Upper lobe of left lung (tissue), 6 donors: ENCODE data around the gene RBBP4. TPM values are rescaled to one million over a fixed set of nuclear protein-coding genes. Genes with fewer than 3 reads are reported as not detected.

Experiments
- ATAC-seq, 2 donors: fragments of 200-7000 bp; cut with Tn5 transposase; one replicate each; pipeline ENCODE4 v1.9.1; 2022; ENCODE audit warnings: mild to moderate bottlenecking in 2 of 2, moderate library complexity in 2 of 2; ENCODE audit not compliant: low FRiP score in 2 of 2
- DNase-seq, 2 donors: peaks; one replicate each; pipeline ENCODE4 v3.0.0-alpha.2; 2019 to 2020
- H3K27ac ChIP-seq, 4 donors: fragments of 200-600 bp; sonication (generic); one replicate each; pipeline ENCODE4 v1.5.1; 2016 to 2019
- H3K27me3 ChIP-seq, 4 donors: fragments of 200-600 bp; sonication (generic); one replicate each; pipeline ENCODE4 v1.5.1; 2017 to 2019
- H3K36me3 ChIP-seq, 4 donors: fragments of 200-600 bp; sonication (generic); one replicate each; pipeline ENCODE4 v1.5.1; 2016 to 2019
- H3K4me1 ChIP-seq, 4 donors: fragments of 200-600 bp; sonication (generic); one replicate each; pipeline ENCODE4 v1.5.1; 2018 to 2019
- H3K4me3 ChIP-seq, 4 donors: fragments of 200-600 bp; sonication (generic); one replicate each; pipeline ENCODE4 v1.5.1; 2017 to 2019; ENCODE audit warnings: mild to moderate bottlenecking in 2 of 4, moderate library complexity in 1 of 4
- H3K9me3 ChIP-seq, 4 donors: fragments of 200-600 bp; sonication (generic); one replicate each; pipeline ENCODE4 v1.5.1; 2018 to 2019
- EP300 ChIP-seq, 4 donors: sonication (generic); formaldehyde crosslinking; IDR thresholded peaks; one replicate each; pipeline ENCODE4 v1.5.1; 2017; ENCODE audit warnings: antibody characterized with exemption in 4 of 4, control low read depth in 2 of 4
- POLR2A ChIP-seq, 4 donors: fragments of 450-650 bp; IDR thresholded peaks; one replicate each; pipeline ENCODE4 v1.5.1; 2016 to 2017; ENCODE audit warnings: antibody characterized with exemption in 4 of 4, mild to moderate bottlenecking in 2 of 4
- POLR2AphosphoS5 ChIP-seq, 2 donors: sonication (generic); formaldehyde crosslinking; IDR thresholded peaks; one replicate each; pipeline ENCODE4 v1.5.1; 2017; ENCODE audit warnings: antibody characterized with exemption in 2 of 2
- WGBS, 2 donors: methylation state at CpG; one replicate each; pipeline ENCODE4 v1.1.5; 2017 to 2018; 5-methylcytosine and 5-hydroxymethylcytosine counted together
- total RNA-seq, 6 donors: library from RNA; depleted of rRNA in 4 of 6; stranded (reverse); fragments of >200 nt in 4 of 6; gene quantifications; one replicate each; pipeline versions ENCODE4 v1.1.0 to v1.2.1, GENCODE V29; 2016 to 2021
- TF ChIP-seq, protein P1 (sequence below), 6 experiments: fragments of 450-650 bp in 4 of 6; fragments of 200-600 bp in 2 of 6; sonication (generic) in 2 of 6; IDR thresholded peaks; one replicate each; pipeline ENCODE4 v1.5.1; 2016 to 2019; ENCODE audit warnings: antibody characterized with exemption in 6 of 6
- donor health status: DM: no; HTN: no; CAD: no; lungs with moderate emphysema.
- donor health status: DM: no; HTN: yes; CAD: no; lungs with severe emphysema.

RBBP4 gene
- total RNA-seq, 6 donors from 2014 or later, result 72.8 to 161 (median 131) TPM

- H3K27me3 ChIP-seq, result no peaks in the 10 kb centered on the region
- H3K9me3 ChIP-seq, result no peaks in the 10 kb centered on the region
- H3K36me3 ChIP-seq, result peaks cover 5 to 73% (median 35%) of the 10 kb centered on the region in 4 donors
- ATAC-seq, result no peak
- no peak for DNase-seq
- H3K4me3 ChIP-seq, result no peak overlapping the region
- peak overlapping the region in 3 of 4 donors; percentile 5 to 32 (median 11) for H3K27ac ChIP-seq
- H3K4me1 ChIP-seq, result peaks cover 8 to 37% (median 21%) of the 10 kb centered on the region in 4 donors
- WGBS, 2 donors, result 78 to 83% methylated on average over 3 of the region's 3 CpGs
- no peak for TF ChIP-seq POLR2AphosphoS5 (IDR thresholded peaks at IDR 0.05)
- TF ChIP-seq, protein P1, sequence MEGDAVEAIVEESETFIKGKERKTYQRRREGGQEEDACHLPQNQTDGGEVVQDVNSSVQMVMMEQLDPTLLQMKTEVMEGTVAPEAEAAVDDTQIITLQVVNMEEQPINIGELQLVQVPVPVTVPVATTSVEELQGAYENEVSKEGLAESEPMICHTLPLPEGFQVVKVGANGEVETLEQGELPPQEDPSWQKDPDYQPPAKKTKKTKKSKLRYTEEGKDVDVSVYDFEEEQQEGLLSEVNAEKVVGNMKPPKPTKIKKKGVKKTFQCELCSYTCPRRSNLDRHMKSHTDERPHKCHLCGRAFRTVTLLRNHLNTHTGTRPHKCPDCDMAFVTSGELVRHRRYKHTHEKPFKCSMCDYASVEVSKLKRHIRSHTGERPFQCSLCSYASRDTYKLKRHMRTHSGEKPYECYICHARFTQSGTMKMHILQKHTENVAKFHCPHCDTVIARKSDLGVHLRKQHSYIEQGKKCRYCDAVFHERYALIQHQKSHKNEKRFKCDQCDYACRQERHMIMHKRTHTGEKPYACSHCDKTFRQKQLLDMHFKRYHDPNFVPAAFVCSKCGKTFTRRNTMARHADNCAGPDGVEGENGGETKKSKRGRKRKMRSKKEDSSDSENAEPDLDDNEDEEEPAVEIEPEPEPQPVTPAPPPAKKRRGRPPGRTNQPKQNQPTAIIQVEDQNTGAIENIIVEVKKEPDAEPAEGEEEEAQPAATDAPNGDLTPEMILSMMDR (IDR thresholded peaks at IDR 0.05), result no peak
- TF ChIP-seq EP300 (IDR thresholded peaks at IDR 0.05), result no peak
- no peak for TF ChIP-seq POLR2A (IDR thresholded peaks at IDR 0.05)
These were observed 32.4 kb downstream of the RBBP4 start for GRCh38 chr1:32683397-32683796.

DNA sequence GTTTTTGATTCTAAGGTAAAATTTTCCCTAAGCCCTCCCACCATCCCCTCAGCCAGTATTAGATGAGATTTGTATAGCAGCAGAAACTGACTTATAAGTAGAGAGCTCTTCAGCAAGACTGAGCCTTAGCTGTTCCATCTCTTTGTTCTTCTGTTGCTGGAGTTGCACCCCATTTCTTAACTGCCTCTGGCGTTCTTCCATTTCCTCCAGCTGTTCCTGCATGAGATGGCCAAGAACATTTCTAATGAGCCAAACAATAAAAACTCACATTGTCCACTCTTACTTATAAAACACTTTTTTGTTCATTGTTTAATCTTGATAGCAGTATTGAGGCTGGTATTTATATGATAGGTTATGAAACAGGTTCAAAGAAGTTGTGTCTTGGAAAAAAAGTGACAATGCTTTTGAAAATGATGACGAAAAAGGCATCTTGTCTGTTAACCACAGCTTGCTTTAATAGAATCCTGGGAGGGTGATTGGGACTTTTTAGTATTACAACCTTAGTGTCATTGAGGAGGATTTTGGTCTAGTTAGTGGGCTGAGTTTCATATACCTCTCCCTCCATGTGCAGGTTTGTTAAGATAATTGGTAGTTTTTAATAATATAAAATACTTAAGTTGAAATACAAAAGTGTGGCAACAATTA is 33.3 kb downstream of the RBBP4 start:
- H3K27me3 ChIP-seq, result no peaks in the 10 kb centered on the region
- ATAC-seq, result no peak
- peak overlapping the region in 3 of 4 donors; percentile 5 to 51 (median 32) for H3K27ac ChIP-seq
- no peak overlapping the region for H3K4me3 ChIP-seq
- peak in 1 of 2 donors; percentile 9 for TF ChIP-seq POLR2AphosphoS5 (IDR thresholded peaks at IDR 0.05)
- TF ChIP-seq, protein P1 (IDR thresholded peaks at IDR 0.05), result no peak
- H3K4me1 ChIP-seq, result peaks cover 8 to 37% (median 21%) of the 10 kb centered on the region in 4 donors
- H3K36me3 ChIP-seq, result peaks cover 5 to 65% (median 31%) of the 10 kb centered on the region in 4 donors
- peak in 1 of 2 donors; percentile 35 for DNase-seq
- H3K9me3 ChIP-seq, result no peaks in the 10 kb centered on the region
- WGBS, 2 donors, result 39 to 40% methylated on average over 2 of the region's 2 CpGs

GRCh38 chr1:32685498-32685897 is 34.5 kb downstream of the RBBP4 start:
- no peak for DNase-seq
- H3K36me3 ChIP-seq, result peaks cover 3 to 53% (median 28%) of the 10 kb centered on the region in 4 donors

GRCh38 chr1:32686387-32686786 is 35.4 kb downstream of the RBBP4 start:
- Histone ChIP-seq H3K9me3 (no peaks in the 10 kb centered on the region), H3K27ac (no peak overlapping the region), H3K27me3 (no peaks in the 10 kb centered on the region), H3K4me1 (peaks cover 8 to 29% (median 17%) of the 10 kb centered on the region in 4 donors), H3K36me3 (peaks cover 0 to 44% (median 21%) of the 10 kb centered on the region in 4 donors), H3K4me3 (no peak overlapping the region)
- DNase-seq (no peak), ATAC-seq (no peak)
- 94 to 96% methylated on average over 2 of the region's 2 CpGs for WGBS, 2 donors
- no peak for TF ChIP-seq POLR2A (IDR thresholded peaks at IDR 0.05)
- no peak for TF ChIP-seq POLR2AphosphoS5 (IDR thresholded peaks at IDR 0.05)
- TF ChIP-seq EP300 (IDR thresholded peaks at IDR 0.05), result no peak
- TF ChIP-seq, protein P1 (IDR thresholded peaks at IDR 0.05), result no peak

More at GRCh38 chr1:32685498-32685897, 34.5 kb downstream of the RBBP4 start:
- TF ChIP-seq, protein P1 (IDR thresholded peaks at IDR 0.05), result no peak
- no peaks in the 10 kb centered on the region for H3K27me3 ChIP-seq
- no peak overlapping the region for H3K4me3 ChIP-seq
- H3K4me1 ChIP-seq, result peaks cover 8 to 37% (median 21%) of the 10 kb centered on the region in 4 donors
- H3K9me3 ChIP-seq, result no peaks in the 10 kb centered on the region
- 68 to 77% methylated on average over 2 of the region's 2 CpGs for WGBS, 2 donors
- peak overlapping the region in 3 of 4 donors; percentile 5 to 32 (median 24) for H3K27ac ChIP-seq
- ATAC-seq, result no peak
